A549 (cell line): ENCODE data around the gene MYBPHL.

ENCODE experiments used
- CHD2 ChIP-seq: fragments of 150-350 bp; IDR thresholded peaks from 2 replicates; pipeline ENCODE4 v1.6.1; 2014; ENCODE audit warnings: low read length; ENCODE audit not compliant: partially characterized antibody
- HOXA7 ChIP-seq: fragments of 250-450 bp; sonication (Bioruptor Pico); IDR thresholded peaks from 2 replicates; pipeline ENCODE4 v1.5.0; 2020; ENCODE audit warnings: mild to moderate bottlenecking, moderate library complexity
- MAZ ChIP-seq: fragments of 150-350 bp; IDR thresholded peaks from 2 replicates; pipeline ENCODE4 v1.6.1; 2014; ENCODE audit warnings: antibody characterized with exemption, low read depth, low read length, borderline replicate concordance
- POLR2A ChIP-seq: IDR thresholded peaks from 2 replicates; pipeline ENCODE4 v1.6.1; 2012; ENCODE audit warnings: mild to moderate bottlenecking, low read length
- TF ChIP-seq, protein P1 (sequence below): fragments of >200 bp; sonication (Bioruptor Twin); formaldehyde crosslinking; IDR thresholded peaks from 3 replicates; pipeline ENCODE4 v1.5.1; 2016
- TF ChIP-seq, protein P2 (sequence below): IDR thresholded peaks from 2 replicates; pipeline ENCODE4 v1.6.1; 2012

- TF ChIP-seq POLR2A, result no peak
- TF ChIP-seq, protein P1, sequence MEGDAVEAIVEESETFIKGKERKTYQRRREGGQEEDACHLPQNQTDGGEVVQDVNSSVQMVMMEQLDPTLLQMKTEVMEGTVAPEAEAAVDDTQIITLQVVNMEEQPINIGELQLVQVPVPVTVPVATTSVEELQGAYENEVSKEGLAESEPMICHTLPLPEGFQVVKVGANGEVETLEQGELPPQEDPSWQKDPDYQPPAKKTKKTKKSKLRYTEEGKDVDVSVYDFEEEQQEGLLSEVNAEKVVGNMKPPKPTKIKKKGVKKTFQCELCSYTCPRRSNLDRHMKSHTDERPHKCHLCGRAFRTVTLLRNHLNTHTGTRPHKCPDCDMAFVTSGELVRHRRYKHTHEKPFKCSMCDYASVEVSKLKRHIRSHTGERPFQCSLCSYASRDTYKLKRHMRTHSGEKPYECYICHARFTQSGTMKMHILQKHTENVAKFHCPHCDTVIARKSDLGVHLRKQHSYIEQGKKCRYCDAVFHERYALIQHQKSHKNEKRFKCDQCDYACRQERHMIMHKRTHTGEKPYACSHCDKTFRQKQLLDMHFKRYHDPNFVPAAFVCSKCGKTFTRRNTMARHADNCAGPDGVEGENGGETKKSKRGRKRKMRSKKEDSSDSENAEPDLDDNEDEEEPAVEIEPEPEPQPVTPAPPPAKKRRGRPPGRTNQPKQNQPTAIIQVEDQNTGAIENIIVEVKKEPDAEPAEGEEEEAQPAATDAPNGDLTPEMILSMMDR, result no peak
- TF ChIP-seq, protein P2, sequence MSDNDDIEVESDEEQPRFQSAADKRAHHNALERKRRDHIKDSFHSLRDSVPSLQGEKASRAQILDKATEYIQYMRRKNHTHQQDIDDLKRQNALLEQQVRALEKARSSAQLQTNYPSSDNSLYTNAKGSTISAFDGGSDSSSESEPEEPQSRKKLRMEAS, result no peak
- no peak for TF ChIP-seq MAZ
- no peak for TF ChIP-seq CHD2
- TF ChIP-seq HOXA7 (CRISPR knock-in tag), result no peak
Measured at GRCh38 chr1:109255678-109256077, 51.1 kb downstream of the MYBPHL start.
